IMR-90 (cell line): Measurements from ENCODE around the gene UNC5B. TPM values are rescaled to one million over a fixed set of nuclear protein-coding genes. Genes with fewer than 3 reads are reported as not detected.
A peak's percentile ranks its signal among the peaks of the same experiment; 100 is the strongest.

Experiments
- ATAC-seq: fragments of 200-7000 bp; cut with Tn5 transposase; 2 replicates; pipeline ENCODE4 v1.9.1; 2020; ENCODE audit warnings: low read depth, mild to moderate bottlenecking, moderate library complexity
- BruUV-seq: library from RNA; stranded (reverse); fragments of 400-500 nt; replicated peaks from 2 replicates; lab custom pipeline; 2021; lab: Mats Ljungman, UMichigan
- CTCF ChIA-PET: fragments of 300-600 bp; formaldehyde crosslinking; extraction: SDS; loops from one replicate; lab custom pipeline; 2021; ENCODE audit warnings: antibody characterized with exemption; lab: Yijun Ruan, JAX
- POLR2A ChIA-PET: fragments of 300-600 bp; sonication (Branson Sonifier 250); formaldehyde crosslinking; loops from one replicate; lab custom pipeline; 2022; ENCODE audit warnings: antibody characterized with exemption; ENCODE audit not compliant: unreplicated experiment; lab: Charles Lee
- DNase-seq: peaks from one replicate; pipeline ENCODE4 v3.0.0; 2013
- H2AFZ ChIP-seq: replicated peaks from 2 replicates; pipeline ENCODE3; 2013; ENCODE audit warnings: low read length, mild to moderate bottlenecking; ENCODE audit not compliant: poor library complexity
- H2AK5ac ChIP-seq: 2 replicates; pipeline ENCODE4 v1.6.1; 2013; ENCODE audit warnings: low read depth, low read length, inconsistent platforms
- H2AK9ac ChIP-seq: replicated peaks from 2 replicates; pipeline ENCODE3; 2013; ENCODE audit warnings: mild to moderate bottlenecking, low read depth, low read length, moderate library complexity; ENCODE audit not compliant: poor library complexity
- H2BK120ac ChIP-seq: 2 replicates; pipeline ENCODE4 v1.6.1; 2013; ENCODE audit warnings: low read depth, low read length, inconsistent platforms
- H2BK15ac ChIP-seq: 3 replicates; pipeline ENCODE4 v1.6.1; 2013; ENCODE audit warnings: low read depth, low read length, inconsistent platforms
- H2BK20ac ChIP-seq: 2 replicates; pipeline ENCODE4 v1.6.1; 2013; ENCODE audit warnings: low read depth, mild to moderate bottlenecking, inconsistent platforms, low read length, moderate library complexity
- H2BK5ac ChIP-seq: 2 replicates; pipeline ENCODE4 v1.6.1; 2013; ENCODE audit warnings: mild to moderate bottlenecking, low read depth, low read length, inconsistent platforms; ENCODE audit not compliant: poor library complexity, severe bottlenecking
- H3K14ac ChIP-seq: replicated peaks from 2 replicates; pipeline ENCODE4 v1.6.1; 2013; ENCODE audit warnings: low read depth, low read length, inconsistent platforms
- H3K18ac ChIP-seq: 2 replicates; pipeline ENCODE4 v1.6.1; 2013; ENCODE audit warnings: low read depth, low read length, control low read depth
- H3K23ac ChIP-seq: 2 replicates; pipeline ENCODE4 v1.6.1; 2013; ENCODE audit warnings: low read depth, low read length, inconsistent platforms
- H3K27ac ChIP-seq: 2 replicates; pipeline ENCODE4 v1.5.1; 2013; ENCODE audit warnings: mild to moderate bottlenecking, control low read depth, low read length; ENCODE audit not compliant: insufficient read depth
- H3K27me3 ChIP-seq: 2 replicates; pipeline ENCODE4 v1.6.1; 2013; ENCODE audit warnings: low read length; ENCODE audit not compliant: control insufficient read depth, insufficient read depth
- H3K36me3 ChIP-seq: 2 replicates; pipeline ENCODE4 v1.6.1; 2013; ENCODE audit warnings: low read length, mixed read lengths; ENCODE audit not compliant: control insufficient read depth, insufficient read depth
- H3K4ac ChIP-seq: 2 replicates; pipeline ENCODE4 v1.6.1; 2013; ENCODE audit warnings: low read depth, low read length, inconsistent platforms
- H3K4me1 ChIP-seq: 2 replicates; pipeline ENCODE4 v1.6.1; 2013; ENCODE audit warnings: low read length, mixed read lengths; ENCODE audit not compliant: control insufficient read depth, insufficient read depth
- H3K4me2 ChIP-seq: 2 replicates; pipeline ENCODE4 v1.6.1; 2013; ENCODE audit warnings: low read depth, mild to moderate bottlenecking, control low read depth, low read length, moderate library complexity
- H3K4me3 ChIP-seq: 2 replicates; pipeline ENCODE4 v1.5.1; 2013; ENCODE audit warnings: low read depth, mild to moderate bottlenecking, control low read depth, low read length, moderate library complexity; ENCODE audit not compliant: insufficient read depth
- H3K56ac ChIP-seq: 2 replicates; pipeline ENCODE4 v1.6.1; 2013; ENCODE audit warnings: low read length, inconsistent platforms; ENCODE audit not compliant: insufficient read depth; ENCODE audit errors: extremely low read depth
- H3K79me1 ChIP-seq, 2 experiments: 2 replicates each; pipeline ENCODE4 v1.6.1; 2013; ENCODE audit warnings: low read length in 2 of 2, inconsistent platforms in 1 of 2, low read depth in 1 of 2
- H3K9ac ChIP-seq: 2 replicates; pipeline ENCODE4 v1.6.1; 2013; ENCODE audit warnings: low read depth, low read length, control low read depth
- H3K9me1 ChIP-seq: 2 replicates; pipeline ENCODE4 v1.6.1; 2013; ENCODE audit warnings: low read length, inconsistent platforms; ENCODE audit not compliant: insufficient read depth
- H3K9me3 ChIP-seq: 2 replicates; pipeline ENCODE4 v1.6.1; 2013; ENCODE audit warnings: low read length; ENCODE audit not compliant: control insufficient read depth, insufficient read depth
- H4K20me1 ChIP-seq: 2 replicates; pipeline ENCODE4 v1.6.1; 2013; ENCODE audit warnings: low read length, inconsistent platforms; ENCODE audit not compliant: insufficient read depth
- H4K5ac ChIP-seq: 2 replicates; pipeline ENCODE4 v1.6.1; 2013; ENCODE audit warnings: mild to moderate bottlenecking, low read depth, low read length, control low read depth
- H4K8ac ChIP-seq, 2 experiments: 2 replicates each; pipeline ENCODE4 v1.6.1; 2013; ENCODE audit warnings: low read depth in 2 of 2, low read length in 2 of 2, control low read depth in 1 of 2, inconsistent platforms in 1 of 2
- H4K91ac ChIP-seq: 2 replicates; pipeline ENCODE4 v1.6.1; 2013; ENCODE audit warnings: low read depth, low read length, inconsistent platforms; ENCODE audit not compliant: insufficient read depth
- CHD1 ChIP-seq: IDR thresholded peaks from 2 replicates; pipeline ENCODE4 v1.6.1; 2012; ENCODE audit warnings: low read depth, low read length, improper control_type of control experiment
- MAFK ChIP-seq: IDR thresholded peaks from 2 replicates; pipeline ENCODE4 v1.6.1; 2012; ENCODE audit warnings: low read depth, low read length, improper control_type of control experiment
- MXI1 ChIP-seq: IDR thresholded peaks from 2 replicates; pipeline ENCODE4 v1.6.1; 2012; ENCODE audit warnings: low read depth, mild to moderate bottlenecking, low read length, moderate library complexity, borderline replicate concordance
- RAD21 ChIP-seq: IDR thresholded peaks from 2 replicates; pipeline ENCODE4 v1.6.1; 2012; ENCODE audit warnings: low read length, improper control_type of control experiment
- WGBS, 2 experiments: methylation state at CpG; one replicate each; pipeline versions ENCODE4 v1.1.5 to v1.1.7; 2013; ENCODE audit warnings: missing lambda C conversion rate in 2 of 2; ENCODE audit not compliant: insufficient read length in 1 of 2; ENCODE audit errors: extremely low coverage in 2 of 2; 5-methylcytosine and 5-hydroxymethylcytosine counted together
- dilution Hi-C: fragments of 300-500 bp; cut with HindIII; formaldehyde crosslinking; loops from one replicate; pipeline ENCODE4 v1.14.3; 2018; ENCODE audit warnings: low sequenced_read_pairs; ENCODE audit not compliant: unreplicated experiment
- in situ Hi-C: fragments of 300-500 bp; cut with MboI; formaldehyde crosslinking; loops from 3 replicates; pipeline ENCODE4 v1.14.3; 2019; ENCODE audit warnings: low sequenced_read_pairs, inconsistent platforms, mixed read lengths
- intact Hi-C: fragments of 100-400 bp; cut with micrococcal nuclease; formaldehyde crosslinking; loops from 2 replicates; pipeline ENCODE4 v1.10.0; 2022
- polyA plus RNA-seq, 3 experiments: library from polyadenylated mRNA; depleted of rRNA; stranded (reverse); fragments of >200 nt; gene quantifications; 2 replicates each; pipeline ENCODE4 v1.2.3, GENCODE V29; 2012; ENCODE audit warnings: low replicate concordance in 1 of 3
- total RNA-seq: library from RNA; depleted of rRNA; stranded (reverse); fragments of >200 nt; gene quantifications from 2 replicates; pipeline ENCODE4 v1.2.3, GENCODE V29; 2012

Gene UNC5B
- total and polyA plus RNA-seq, 2 of the 4 experiments (the other 2 are of a cell fraction), result 1.6 to 4.2 TPM

DNA sequence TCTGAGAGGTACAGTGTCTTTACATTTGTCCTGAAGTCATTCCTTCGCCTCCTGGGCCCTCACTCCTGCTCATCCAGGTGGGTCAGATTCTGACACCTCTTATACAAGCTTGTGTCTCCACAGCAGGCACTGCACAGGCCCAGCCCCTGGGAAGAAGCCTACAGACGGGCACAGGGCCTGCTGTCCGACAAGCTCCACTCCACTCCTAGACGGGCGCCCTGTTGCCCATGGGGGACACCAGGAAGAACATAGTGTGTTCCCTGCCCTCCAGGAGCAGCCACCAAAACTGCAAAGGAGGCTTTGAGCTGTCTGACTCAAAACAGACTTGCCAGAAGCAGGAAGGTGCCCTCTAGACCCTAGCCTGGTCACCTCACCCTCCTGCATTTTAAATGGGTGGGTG lies 61.1 kb downstream of the UNC5B start:
- Histone ChIP-seq H4K8ac (no peak overlapping the region), H3K27ac (no peak overlapping the region), H3K18ac (no peak overlapping the region), H3K56ac (no peak overlapping the region), H3K14ac (no peak overlapping the region), H3K4me3 (no peak overlapping the region), H3K27me3 (no peaks in the 10 kb centered on the region), H2AK5ac (no peak overlapping the region), H3K9me1 (0 out of 2 replicates have a peak, but pooled peaks cover 5% of the 10 kb centered on the region), H3K4me2 (no peak overlapping the region), H2BK5ac (no peak overlapping the region), H3K9me3 (no peaks in the 10 kb centered on the region), H2AK9ac (peak overlapping the region; percentile 63), H2AFZ (peak overlapping the region; percentile 38), H4K5ac (no peak overlapping the region), H2BK120ac (no peak overlapping the region), H3K23ac (no peak overlapping the region), H3K36me3 (no peaks in the 10 kb centered on the region), H2BK20ac (0 out of 2 replicates have a peak overlapping the region, but pooled peaks have one; percentile 10), H4K91ac (no peak overlapping the region), H2BK15ac (0 out of 3 replicates have a peak overlapping the region, but pooled peaks have one; percentile 32), H3K79me1 (peaks cover 0 to 10% of the 10 kb centered on the region in 2 experiments; a peak in 1 of 4 replicates), H4K20me1 (peaks cover 6% of the 10 kb centered on the region; the same call in 1 of the 2 replicates), H3K4ac (peak overlapping the region; percentile 8; the same call in 1 of the 2 replicates), H3K9ac (no peak overlapping the region), H3K4me1 (peaks cover 20% of the 10 kb centered on the region)
- DNase-seq (no peak), ATAC-seq (no peak)
- ChIA-PET POLR2A (no interaction called here), CTCF (no interaction called here)
- intact Hi-C loops (no loop called here), in situ Hi-C loops (no loop called here), dilution Hi-C loops (no loop called here)
- TF ChIP-seq RAD21 (no peak), CHD1 (no peak), MAFK (no peak), MXI1 (no peak)
- no TSS peak for BruUV-seq
- 93% methylated on average over 5 of the region's 5 CpGs; no CpG with 5 or more reads in 1 of the 2 experiments for WGBS, 2 experiments
